Esophagus muscularis mucosa (tissue), 4 donors: ENCODE results near the gene USF2. TPM values are rescaled to one million over a fixed set of nuclear protein-coding genes. Genes with fewer than 3 reads are reported as not detected.

Source experiments
- DNase-seq: peaks from one replicate; pipeline ENCODE4 v3.0.0-alpha.2; 2017; ENCODE audit errors: extremely low spot score
- H3K27ac ChIP-seq, 4 donors: fragments of 200-600 bp; sonication (generic); replicated peaks in 1 of 4; 1 replicate in 3 of 4; 2 replicates in 1 of 4; pipeline ENCODE4 v1.5.1; 2016 to 2019; ENCODE audit warnings: mild to moderate bottlenecking in 1 of 4
- H3K27me3 ChIP-seq, 4 donors: fragments of 200-600 bp; sonication (generic); one replicate each; pipeline versions ENCODE4 v1.5.1 to v1.6.0; 2016 to 2019
- H3K36me3 ChIP-seq, 4 donors: fragments of 200-600 bp; sonication (generic); one replicate each; pipeline ENCODE4 v1.5.1; 2016 to 2019
- H3K4me1 ChIP-seq, 4 donors: fragments of 200-600 bp; sonication (generic); one replicate each; pipeline ENCODE4 v1.5.1; 2016 to 2019
- H3K4me3 ChIP-seq, 4 donors: fragments of 200-600 bp; sonication (generic); 1 replicate in 2 of 4; 2 replicates in 2 of 4; pipeline ENCODE4 v1.5.1; 2016 to 2019; ENCODE audit warnings: mild to moderate bottlenecking in 4 of 4, moderate library complexity in 1 of 4
- H3K9me3 ChIP-seq, 4 donors: fragments of 200-600 bp; sonication (generic); 1 replicate in 3 of 4; 2 replicates in 1 of 4; pipeline ENCODE4 v1.5.1; 2016 to 2019
- EP300 ChIP-seq: sonication (generic); formaldehyde crosslinking; IDR thresholded peaks from one replicate; pipeline ENCODE4 v1.6.1; 2017; ENCODE audit warnings: antibody characterized with exemption
- POLR2A ChIP-seq: fragments of 450-650 bp; IDR thresholded peaks from one replicate; pipeline ENCODE4 v1.6.1; 2017; ENCODE audit warnings: antibody characterized with exemption, moderate library complexity, mild to moderate bottlenecking, low read depth
- POLR2AphosphoS5 ChIP-seq, 2 donors: sonication (generic); formaldehyde crosslinking; IDR thresholded peaks; one replicate each; pipeline ENCODE4 v1.6.1; 2017; ENCODE audit warnings: antibody characterized with exemption in 2 of 2
- WGBS: methylation state at CpG from one replicate; pipeline ENCODE4 v1.1.5; 2018; 5-methylcytosine and 5-hydroxymethylcytosine counted together
- intact Hi-C: fragments of 100-400 bp; cut with DNase I; formaldehyde crosslinking; loops from one replicate; pipeline ENCODE4 v1.15.1; 2023
- total RNA-seq, 4 donors: library from RNA; depleted of rRNA; stranded (reverse); fragments of >200 nt; gene quantifications; one replicate each; pipeline versions ENCODE4 v1.1.0 to v1.2.1, GENCODE V29; 2016
- TF ChIP-seq, protein P1 (sequence below), 3 experiments: fragments of 200-600 bp in 2 of 3; fragments of 450-650 bp in 1 of 3; sonication (generic) in 2 of 3; IDR thresholded peaks; one replicate each; pipeline ENCODE4 v1.5.1; 2017 to 2019; ENCODE audit warnings: antibody characterized with exemption in 3 of 3, mild to moderate bottlenecking in 2 of 3, moderate library complexity in 1 of 3

Gene USF2
- total RNA-seq, 4 donors from 2014 or later, result 111 to 122 (median 116) TPM

DNA sequence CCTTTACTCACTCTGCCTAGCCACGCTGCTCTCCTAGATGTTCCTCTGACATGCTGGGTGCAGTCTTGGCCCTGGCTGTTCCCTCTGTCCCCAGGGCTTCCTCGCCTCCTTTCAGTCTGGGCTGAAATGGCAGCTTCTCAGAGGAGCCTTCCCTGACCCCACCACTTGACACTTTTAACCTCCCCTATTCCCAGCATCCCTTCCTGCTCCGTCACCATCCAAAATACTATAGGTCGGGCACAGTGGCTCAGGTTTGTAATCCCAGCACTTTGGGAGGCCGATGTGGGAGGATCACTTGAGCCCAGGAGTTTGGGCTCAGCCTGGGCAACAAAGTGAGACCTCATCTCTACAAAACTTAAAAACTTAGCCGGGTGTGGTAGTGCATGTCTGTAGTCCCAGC, 42.8 kb upstream of the USF2 start:
- peaks cover 0 to 9% (median 2%) of the 10 kb centered on the region in 4 donors for H3K4me1 ChIP-seq
- peaks cover 0 to 41% (median 0%) of the 10 kb centered on the region in 4 donors for H3K27me3 ChIP-seq
- DNase-seq, result peak; percentile 60
- H3K9me3 ChIP-seq, result peaks cover 0 to 6% (median 0%) of the 10 kb centered on the region in 4 donors
- TF ChIP-seq EP300 (no peak), POLR2A (no peak), POLR2AphosphoS5 (IDR thresholded peaks at IDR 0.05) (no peak)
- TF ChIP-seq, protein P1, sequence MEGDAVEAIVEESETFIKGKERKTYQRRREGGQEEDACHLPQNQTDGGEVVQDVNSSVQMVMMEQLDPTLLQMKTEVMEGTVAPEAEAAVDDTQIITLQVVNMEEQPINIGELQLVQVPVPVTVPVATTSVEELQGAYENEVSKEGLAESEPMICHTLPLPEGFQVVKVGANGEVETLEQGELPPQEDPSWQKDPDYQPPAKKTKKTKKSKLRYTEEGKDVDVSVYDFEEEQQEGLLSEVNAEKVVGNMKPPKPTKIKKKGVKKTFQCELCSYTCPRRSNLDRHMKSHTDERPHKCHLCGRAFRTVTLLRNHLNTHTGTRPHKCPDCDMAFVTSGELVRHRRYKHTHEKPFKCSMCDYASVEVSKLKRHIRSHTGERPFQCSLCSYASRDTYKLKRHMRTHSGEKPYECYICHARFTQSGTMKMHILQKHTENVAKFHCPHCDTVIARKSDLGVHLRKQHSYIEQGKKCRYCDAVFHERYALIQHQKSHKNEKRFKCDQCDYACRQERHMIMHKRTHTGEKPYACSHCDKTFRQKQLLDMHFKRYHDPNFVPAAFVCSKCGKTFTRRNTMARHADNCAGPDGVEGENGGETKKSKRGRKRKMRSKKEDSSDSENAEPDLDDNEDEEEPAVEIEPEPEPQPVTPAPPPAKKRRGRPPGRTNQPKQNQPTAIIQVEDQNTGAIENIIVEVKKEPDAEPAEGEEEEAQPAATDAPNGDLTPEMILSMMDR (IDR thresholded peaks at IDR 0.05), result no peak
- 90% methylated on average over 6 of the region's 6 CpGs for WGBS
- intact Hi-C loops, result no loop called here
- H3K27ac ChIP-seq, result no peak overlapping the region
- no peak overlapping the region for H3K4me3 ChIP-seq
- no peaks in the 10 kb centered on the region for H3K36me3 ChIP-seq

GRCh38 chr19:35226748-35227147, 42.0 kb upstream of the USF2 start:
- DNase-seq, result peak; percentile 68
- 91% methylated on average over 5 of the region's 5 CpGs for WGBS
- peaks cover 0 to 41% (median 0%) of the 10 kb centered on the region in 4 donors for H3K27me3 ChIP-seq
- no peaks in the 10 kb centered on the region for H3K36me3 ChIP-seq
- peaks cover 0 to 6% (median 0%) of the 10 kb centered on the region in 4 donors for H3K9me3 ChIP-seq
- H3K4me3 ChIP-seq, result no peak overlapping the region
- intact Hi-C loops, result no loop called here
- H3K27ac ChIP-seq, result no peak overlapping the region
- peaks cover 0 to 9% (median 2%) of the 10 kb centered on the region in 4 donors for H3K4me1 ChIP-seq
- TF ChIP-seq POLR2AphosphoS5 (IDR thresholded peaks at IDR 0.05), result no peak
- no peak for TF ChIP-seq POLR2A
- TF ChIP-seq EP300, result no peak
- TF ChIP-seq, protein P1 (IDR thresholded peaks at IDR 0.05), result no peak

- WGBS, result 81% methylated on average over 7 of the region's 14 CpGs
- H3K36me3 ChIP-seq, result no peaks in the 10 kb centered on the region
- H3K9me3 ChIP-seq, result no peaks in the 10 kb centered on the region
- H3K4me1 ChIP-seq, result peaks cover 0 to 9% (median 2%) of the 10 kb centered on the region in 4 donors
- H3K27me3 ChIP-seq, result peaks cover 0 to 30% (median 0%) of the 10 kb centered on the region in 4 donors
- H3K27ac ChIP-seq, result no peak within 1 kb of the TSS
- no peak for TF ChIP-seq POLR2AphosphoS5 (IDR thresholded peaks at IDR 0.05)
- no peak for TF ChIP-seq POLR2A
- TF ChIP-seq, protein P1 (IDR thresholded peaks at IDR 0.05), result no peak
- intact Hi-C loops, result no loop called here
- peak; percentile 85 for DNase-seq
- H3K4me3 ChIP-seq, result no peak within 1 kb of the TSS
These were observed 40.4 kb upstream of the USF2 start, which contains the start of gene FAM187B for GRCh38 chr19:35228177-35228930. Gene FAM187B (minus strand): TSS chr19:35228739. CDS start chr19:35228680, 59 bp downstream.

GRCh38 chr19:35229601-35230000, 39.2 kb upstream of the USF2 start:
- peaks cover 0 to 7% (median 2%) of the 10 kb centered on the region in 4 donors for H3K4me1 ChIP-seq
- intact Hi-C loops, result no loop called here
- H3K27ac ChIP-seq, result no peak overlapping the region
- H3K27me3 ChIP-seq, result peaks cover 0 to 22% (median 0%) of the 10 kb centered on the region in 4 donors
- H3K36me3 ChIP-seq, result no peaks in the 10 kb centered on the region
- TF ChIP-seq POLR2AphosphoS5 (IDR thresholded peaks at IDR 0.05), result no peak
- no peak for TF ChIP-seq POLR2A
- no peak for TF ChIP-seq EP300
- TF ChIP-seq, protein P1 (IDR thresholded peaks at IDR 0.05), result no peak
- H3K9me3 ChIP-seq, result peaks cover 0 to 2% (median 0%) of the 10 kb centered on the region in 4 donors
- 93% methylated on average over 8 of the region's 8 CpGs for WGBS
- no peak overlapping the region for H3K4me3 ChIP-seq
- DNase-seq, result peak; percentile 21
